Bronchial epithelial cell (primary cell): ENCODE results near the gene MPP2. TPM values are rescaled to one million over a fixed set of nuclear protein-coding genes. Genes with fewer than 3 reads are reported as not detected.
A peak's percentile ranks its signal among the peaks of the same experiment; 100 is the strongest.

Experiments used
- DNase-seq: peaks from one replicate; pipeline ENCODE4 v3.0.0-alpha.2; 2010; ENCODE audit warnings: low read depth
- FAIRE-seq: peaks from 2 replicates; lab custom pipeline; 2011; peaks lifted over from hg19 to GRCh38; lab: Jason Lieb, UNC
- H3K27me3 ChIP-seq: 2 replicates; pipeline ENCODE4 v1.5.1; 2011; ENCODE audit warnings: low read length; ENCODE audit not compliant: control insufficient read depth, insufficient read depth
- H3K36me3 ChIP-seq: 2 replicates; pipeline ENCODE4 v1.5.1; 2011; ENCODE audit warnings: low read length; ENCODE audit not compliant: control insufficient read depth, insufficient read depth
- H3K4me3 ChIP-seq: 2 replicates; pipeline ENCODE4 v1.5.1; 2011; ENCODE audit warnings: mild to moderate bottlenecking, low read depth, low read length, control low read depth
- total RNA-seq: library from RNA; depleted of rRNA; stranded (reverse); fragments of >200 nt; gene quantifications from 2 replicates; pipeline ENCODE4 v1.2.1, GENCODE V29; 2014
- TF ChIP-seq, protein P1 (sequence below): IDR thresholded peaks from 2 replicates; pipeline ENCODE4 v1.5.1; 2011; ENCODE audit warnings: mild to moderate bottlenecking, moderate library complexity, low read length, control low read depth, inconsistent platforms; ENCODE audit not compliant: insufficient read depth, severe bottlenecking

MPP2 gene
- total RNA-seq, 1 donor from 2014 or later = 0.26 TPM

DNA sequence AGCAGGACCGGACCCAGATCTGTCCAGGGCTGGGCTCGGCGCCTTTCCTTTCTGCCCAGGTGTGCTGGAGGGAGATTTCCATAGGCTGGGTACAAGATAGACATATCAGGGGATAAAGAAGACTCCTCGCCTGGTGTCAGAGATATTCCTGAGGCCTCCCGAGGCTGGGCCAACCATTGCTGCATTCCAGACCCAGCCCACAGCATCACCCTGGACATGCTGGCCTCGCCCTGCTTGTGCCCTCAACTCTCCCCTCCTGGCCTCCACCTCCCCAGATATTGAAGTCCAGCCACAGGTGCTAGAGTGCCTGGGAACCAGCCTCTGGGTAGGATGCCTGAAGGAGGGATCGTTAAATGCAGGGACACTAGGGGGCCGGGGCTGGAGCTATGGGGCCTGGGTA lies 58.2 kb downstream of the MPP2 start:
- DNase-seq (no peak), FAIRE-seq (no peak)
- TF ChIP-seq, protein P1, sequence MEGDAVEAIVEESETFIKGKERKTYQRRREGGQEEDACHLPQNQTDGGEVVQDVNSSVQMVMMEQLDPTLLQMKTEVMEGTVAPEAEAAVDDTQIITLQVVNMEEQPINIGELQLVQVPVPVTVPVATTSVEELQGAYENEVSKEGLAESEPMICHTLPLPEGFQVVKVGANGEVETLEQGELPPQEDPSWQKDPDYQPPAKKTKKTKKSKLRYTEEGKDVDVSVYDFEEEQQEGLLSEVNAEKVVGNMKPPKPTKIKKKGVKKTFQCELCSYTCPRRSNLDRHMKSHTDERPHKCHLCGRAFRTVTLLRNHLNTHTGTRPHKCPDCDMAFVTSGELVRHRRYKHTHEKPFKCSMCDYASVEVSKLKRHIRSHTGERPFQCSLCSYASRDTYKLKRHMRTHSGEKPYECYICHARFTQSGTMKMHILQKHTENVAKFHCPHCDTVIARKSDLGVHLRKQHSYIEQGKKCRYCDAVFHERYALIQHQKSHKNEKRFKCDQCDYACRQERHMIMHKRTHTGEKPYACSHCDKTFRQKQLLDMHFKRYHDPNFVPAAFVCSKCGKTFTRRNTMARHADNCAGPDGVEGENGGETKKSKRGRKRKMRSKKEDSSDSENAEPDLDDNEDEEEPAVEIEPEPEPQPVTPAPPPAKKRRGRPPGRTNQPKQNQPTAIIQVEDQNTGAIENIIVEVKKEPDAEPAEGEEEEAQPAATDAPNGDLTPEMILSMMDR = no peak
- peaks cover 8% of the 10 kb centered on the region for H3K27me3 ChIP-seq
- no peak overlapping the region for H3K4me3 ChIP-seq
- no peaks in the 10 kb centered on the region for H3K36me3 ChIP-seq

DNA sequence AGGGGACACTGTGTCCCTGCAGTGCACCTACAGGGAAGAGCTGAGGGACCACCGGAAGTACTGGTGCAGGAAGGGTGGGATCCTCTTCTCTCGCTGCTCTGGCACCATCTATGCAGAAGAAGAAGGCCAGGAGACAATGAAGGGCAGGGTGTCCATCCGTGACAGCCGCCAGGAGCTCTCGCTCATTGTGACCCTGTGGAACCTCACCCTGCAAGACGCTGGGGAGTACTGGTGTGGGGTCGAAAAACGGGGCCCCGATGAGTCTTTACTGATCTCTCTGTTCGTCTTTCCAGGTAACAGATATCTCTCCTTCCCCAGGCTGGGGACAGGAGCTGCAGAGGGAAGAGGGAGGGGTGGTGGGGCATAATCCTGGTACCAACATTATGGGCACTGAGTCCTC lies 58.7 kb downstream of the MPP2 start:
- DNase-seq (no peak), FAIRE-seq (no peak)
- no peak overlapping the region for H3K4me3 ChIP-seq
- H3K27me3 ChIP-seq = peaks cover 8% of the 10 kb centered on the region
- TF ChIP-seq, protein P1 = no peak
- H3K36me3 ChIP-seq = no peaks in the 10 kb centered on the region

DNA sequence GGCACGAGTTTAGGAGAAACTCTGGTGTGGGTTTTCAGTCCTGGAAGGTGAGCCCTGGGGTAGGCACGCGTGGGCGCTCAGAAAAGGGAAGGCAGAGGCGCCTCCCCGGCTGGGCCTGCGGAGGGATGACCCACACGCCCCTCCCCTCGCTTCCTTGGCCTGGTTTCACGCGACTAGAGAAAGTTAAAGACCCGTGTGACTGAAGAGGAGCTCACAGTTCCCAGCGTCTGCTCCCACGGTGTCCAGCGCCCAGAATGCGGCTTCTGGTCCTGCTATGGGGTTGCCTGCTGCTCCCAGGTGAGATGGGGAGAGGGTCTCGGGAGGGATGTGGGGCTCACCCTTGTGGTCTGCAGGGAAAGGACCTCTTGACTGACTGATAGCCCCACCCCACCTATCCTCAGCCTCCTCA lies 60.4 kb downstream of the MPP2 start, which contains the start of gene CD300LG:
Gene CD300LG (plus strand): TSS at position 214 of the 409 bp plus-strand sequence. CDS start 41 bp downstream, at position 255.
- DNase-seq (no peak), FAIRE-seq (no peak)
- H3K27me3 ChIP-seq = peaks cover 5% of the 10 kb centered on the region
- no peaks in the 10 kb centered on the region for H3K36me3 ChIP-seq
- no peak within 1 kb of the TSS for H3K4me3 ChIP-seq
- TF ChIP-seq, protein P1 = no peak

DNA sequence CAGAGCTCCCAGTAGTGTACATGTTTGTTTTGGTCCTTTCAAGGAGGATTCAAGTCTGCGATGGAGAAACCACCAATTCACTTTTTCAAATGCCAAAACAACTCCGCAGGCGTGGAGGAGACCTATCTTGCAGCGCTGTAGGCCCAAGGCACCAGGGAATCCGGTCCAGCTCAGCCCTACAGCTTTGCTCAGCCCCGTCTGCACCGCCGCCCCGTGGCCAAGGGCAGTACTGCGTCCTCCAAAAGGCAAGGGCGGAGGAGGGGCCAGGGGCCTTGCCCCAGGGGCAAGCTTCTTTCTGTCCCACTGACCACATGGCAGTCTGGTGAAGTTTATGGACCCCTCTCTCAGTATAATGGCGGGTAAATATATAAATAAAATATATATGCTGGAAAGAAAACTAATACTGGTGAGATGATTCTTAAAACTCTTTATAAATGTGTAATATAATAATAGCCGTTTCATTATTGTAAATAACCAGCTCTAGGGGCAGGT lies 61.1 kb downstream of the MPP2 start:
- FAIRE-seq (no peak), DNase-seq (peak; percentile 44)

DNA sequence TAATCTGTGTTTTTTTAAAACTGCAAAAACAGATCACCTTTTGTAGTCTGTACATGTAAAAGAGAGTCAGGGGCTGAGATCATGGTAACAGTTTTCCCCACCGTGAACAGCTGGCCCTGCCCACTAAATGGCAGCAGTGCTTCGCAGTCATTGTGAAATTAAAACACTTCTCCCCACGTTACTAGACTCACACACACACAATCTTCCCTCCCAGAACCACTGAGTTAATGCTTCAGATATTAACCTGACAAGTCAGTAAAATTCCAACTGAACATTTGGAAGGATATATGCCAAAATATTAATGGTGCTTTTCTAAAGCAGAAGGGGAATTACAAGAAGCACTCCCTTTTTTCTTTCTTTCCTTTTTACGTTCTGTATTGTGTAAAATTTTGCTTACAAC lies 61.6 kb downstream of the MPP2 start:
- DNase-seq (no peak), FAIRE-seq (no peak)
- Histone ChIP-seq H3K4me3 (no peak overlapping the region), H3K27me3 (peaks cover 5% of the 10 kb centered on the region), H3K36me3 (no peaks in the 10 kb centered on the region)
- TF ChIP-seq, protein P1 = no peak

More for the DNA sequence above, 61.1 kb downstream of the MPP2 start:
- H3K4me3 ChIP-seq = no peak overlapping the region
- TF ChIP-seq, protein P1 = peak; percentile 99
- peaks cover 5% of the 10 kb centered on the region for H3K27me3 ChIP-seq
- H3K36me3 ChIP-seq = no peaks in the 10 kb centered on the region

DNA sequence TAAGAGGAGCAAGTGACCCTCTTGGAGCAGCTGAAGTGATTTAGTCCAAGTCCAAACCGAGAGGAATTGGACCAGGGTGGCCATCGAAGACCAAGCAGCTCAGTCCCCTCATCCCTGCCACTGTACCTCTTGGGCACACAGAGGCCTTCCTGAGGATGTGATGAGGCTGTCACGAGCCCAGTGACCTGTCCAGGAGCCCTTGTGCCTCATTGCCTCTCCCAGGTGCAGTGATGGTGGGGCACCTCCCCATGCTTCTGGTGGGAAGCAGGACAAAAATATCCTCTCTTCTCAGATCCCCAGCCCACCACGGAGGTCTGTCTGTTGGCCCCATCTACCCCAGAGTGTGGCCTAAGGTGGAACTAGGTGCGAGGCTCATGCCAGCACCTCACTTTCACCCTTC lies 63.1 kb downstream of the MPP2 start:
- TF ChIP-seq, protein P1 = no peak
- H3K4me3 ChIP-seq = no peak overlapping the region
- DNase-seq (no peak), FAIRE-seq (no peak)
- H3K36me3 ChIP-seq = no peaks in the 10 kb centered on the region
- H3K27me3 ChIP-seq = peaks cover 3% of the 10 kb centered on the region
